Pancreas (tissue), 10 donors: Measurements from ENCODE around the gene G0S2. TPM values are rescaled to one million over a fixed set of nuclear protein-coding genes. Genes with fewer than 3 reads are reported as not detected.
"Not testable (repeated sequence)": the region's sequence is repeated elsewhere in the genome, so short reads cannot be mapped to it uniquely, and the experiment has no call there.

Experiments
- ATAC-seq, 4 donors: fragments of 200-7000 bp; cut with Tn5 transposase; one replicate each; pipeline versions ENCODE4 v1.8.0 to v1.9.1; 2020; ENCODE audit warnings: mild to moderate bottlenecking in 4 of 4, moderate library complexity in 4 of 4
- DNase-seq, 6 donors: peaks; one replicate each; pipeline ENCODE4 v3.0.0-alpha.2; 2020
- FAIRE-seq: peaks from 2 replicates; lab custom pipeline; 2012; peaks lifted over from hg19 to GRCh38; lab: Jason Lieb, UNC
- H3K27ac ChIP-seq, 4 donors: fragments of 200-600 bp; sonication (generic); 1 replicate in 3 of 4; 2 replicates in 1 of 4; pipeline versions ENCODE4 v1.5.0 to v1.8.0; 2020
- H3K27me3 ChIP-seq, 4 donors: fragments of 200-600 bp; one replicate each; pipeline ENCODE4 v1.8.0; 2021
- H3K36me3 ChIP-seq, 3 donors: fragments of 200-600 bp; sonication (generic) in 1 of 3; one replicate each; pipeline versions ENCODE4 v1.5.0 to v1.8.0; 2020 to 2021
- H3K4me1 ChIP-seq, 3 donors: fragments of 200-600 bp; one replicate each; pipeline ENCODE4 v1.8.0; 2021
- H3K4me3 ChIP-seq, 4 donors: fragments of 200-600 bp; sonication (generic) in 2 of 4; one replicate each; pipeline versions ENCODE4 v1.5.0 to v1.8.0; 2020 to 2021
- H3K9me3 ChIP-seq, 4 donors: fragments of 200-600 bp; one replicate each; pipeline ENCODE4 v1.8.0; 2021
- CTCF ChIP-seq, 4 donors: fragments of 200-600 bp; sonication (generic) in 3 of 4; IDR thresholded peaks; one replicate each; pipeline versions ENCODE4 v1.5.0 to v1.8.0; 2021; ENCODE audit warnings: antibody characterized with exemption in 4 of 4
- WGBS, 2 donors: extraction: QIAGEN DNeasy Blood & Tissue Kit; methylation state at CpG; one replicate each; pipeline ENCODE4 v1.1.7; 2013; 5-methylcytosine and 5-hydroxymethylcytosine counted together
- intact Hi-C, 3 donors: fragments of 100-400 bp; cut with DNase I; formaldehyde crosslinking; loops; one replicate each; pipeline versions ENCODE4 v1.11.1 to v1.14.2; 2022
- polyA plus RNA-seq, 2 donors: library from polyadenylated mRNA; stranded (reverse); fragments of 200-250 nt; gene quantifications; one replicate each; pipeline ENCODE4 v1.2.3, GENCODE V29; 2013
- total RNA-seq, 6 donors: library from RNA; stranded (reverse); fragmentation: NEBNext Ultra II Directional in 4 of 6; extraction: Animal tissue kit (Norgen Biotek cat#: 25700) in 4 of 6; gene quantifications; one replicate each; pipeline versions ENCODE4 v1.2.1 to v1.2.4, GENCODE V29; 2021 to 2023
- donor health status: healthy with polysubstance abuse.
- donor health status: DM: no; HTN: no; CAD: no; lungs with moderate emphysema.
- donor health status: DM: no; HTN: no; CAD: no.
- donor health status: control.
- donor health status: control.
- donor health status: Bipolar disorder and iron deficiency.
- donor health status: DM: yes; HTN: yes; CAD: no.
- donor health status: DM: no; HTN: no; CAD: no.
- donor health status: DM: no; HTN: no; CAD: no.
- donor health status: DM: yes; HTN: yes; CAD: no.

Gene G0S2
- total and polyA plus RNA-seq, 8 donors, result 2.9 to 69.8 (median 15.7) TPM

- Histone ChIP-seq H3K27me3 (no peaks in the 10 kb centered on the region), H3K9me3 (no peaks in the 10 kb centered on the region), H3K27ac (no peak overlapping the region), H3K4me1 (no peaks in the 10 kb centered on the region), H3K36me3 (no peaks in the 10 kb centered on the region), H3K4me3 (no peak overlapping the region)
- WGBS, 2 donors, result 39 to 49% methylated on average over 3 to 4 of the region's 4 CpGs
- no peak for FAIRE-seq
- TF ChIP-seq CTCF (IDR thresholded peaks at IDR 0.05), result no peak
- intact Hi-C loops, result loop anchor here in 1 of 3 donors (5.0 to 10.0 kb wide), 2 partner anchors 87 to 115 kb away; no protein-coding TSS in a partner anchor
- DNase-seq, result no peak
- peak in 1 of 4 donors; percentile 13 for ATAC-seq
Observed at GRCh38 chr1:209692296-209692695, 17.1 kb downstream of the G0S2 start.

- FAIRE-seq (peak; percentile 64), DNase-seq (peak in 5 of 6 donors; percentile 43 to 79 (median 72)), ATAC-seq (peak; percentile 69 to 84 (median 83))
- intact Hi-C loops, result loop anchor here in 1 of 3 donors (5.0 to 10.0 kb wide), 2 partner anchors 88 to 116 kb away; no protein-coding TSS in a partner anchor
- peak; percentile 70 to 80 (median 73) for TF ChIP-seq CTCF (IDR thresholded peaks at IDR 0.05)
- no peaks in the 10 kb centered on the region for H3K9me3 ChIP-seq
- H3K27ac ChIP-seq, result no peak overlapping the region
- WGBS, 2 donors, result 0% methylated on average over 3 of the region's 3 CpGs
- no peak overlapping the region for H3K4me3 ChIP-seq
- H3K4me1 ChIP-seq, result no peaks in the 10 kb centered on the region
- no peaks in the 10 kb centered on the region for H3K27me3 ChIP-seq
- H3K36me3 ChIP-seq, result no peaks in the 10 kb centered on the region
Observed at GRCh38 chr1:209692745-209693504, 17.7 kb downstream of the G0S2 start.

GRCh38 chr1:209696673-209697072 is 21.5 kb downstream of the G0S2 start:
- DNase-seq (no peak), ATAC-seq (peak in 2 of 4 donors; percentile 31 to 36), FAIRE-seq (no peak)
- Histone ChIP-seq H3K27me3 (no peaks in the 10 kb centered on the region), H3K36me3 (no peaks in the 10 kb centered on the region), H3K4me3 (no peak overlapping the region), H3K4me1 (no peaks in the 10 kb centered on the region), H3K9me3 (no peaks in the 10 kb centered on the region), H3K27ac (no peak overlapping the region)
- intact Hi-C loops, result loop anchor here in 1 of 3 donors (10.0 kb wide), 1 partner anchor 92 kb away; no protein-coding TSS in a partner anchor
- TF ChIP-seq CTCF (IDR thresholded peaks at IDR 0.05), result no peak

- FAIRE-seq, result no peak
- Histone ChIP-seq H3K36me3 (no peaks in the 10 kb centered on the region), H3K27ac (no peak overlapping the region), H3K4me3 (no peak overlapping the region), H3K9me3 (no peaks in the 10 kb centered on the region), H3K4me1 (no peaks in the 10 kb centered on the region), H3K27me3 (no peaks in the 10 kb centered on the region)
- intact Hi-C loops, result loop anchor here in 1 of 3 donors (10.0 kb wide), 1 partner anchor 92 kb away; no protein-coding TSS in a partner anchor
- ATAC-seq, result peak in 3 of 4 donors; percentile 32 to 61 (median 48)
- WGBS, 2 donors, result 82 to 94% methylated on average over 3 of the region's 3 CpGs
- TF ChIP-seq CTCF (IDR thresholded peaks at IDR 0.05), result no peak
- no peak for DNase-seq
Observed at GRCh38 chr1:209697126-209697525, 21.9 kb downstream of the G0S2 start.

GRCh38 chr1:209700686-209701085 is 25.5 kb downstream of the G0S2 start:
- H3K36me3 ChIP-seq, H3K27me3 ChIP-seq, ATAC-seq, H3K9me3 ChIP-seq, DNase-seq, H3K4me3 ChIP-seq, H3K4me1 ChIP-seq, intact Hi-C loops, FAIRE-seq, H3K27ac ChIP-seq: not testable (repeated sequence)
